ENCODE results near the gene GGCX.

GGCX gene

GRCh38 chr2:85541753-85542457 lies 19.4 kb downstream of the GGCX start:
- DNase-seq (ENCODE audit: low read depth): no peak

GRCh38 chr2:85541262-85541661 lies 20.0 kb downstream of the GGCX start:
- no peak for DNase-seq (ENCODE audit: low read depth)

- DNase-seq (ENCODE audit: low read depth): no peak
Measured at GRCh38 chr2:85540133-85540648, 21.1 kb downstream of the GGCX start.

GRCh38 chr2:85539361-85540132 lies 21.7 kb downstream of the GGCX start:
- peak; percentile 77 for DNase-seq (ENCODE audit: low read depth)

GRCh38 chr2:85538507-85539360 lies 22.6 kb downstream of the GGCX start, which contains the start of gene MAT2A:
MAT2A (plus strand) TSS chr2:85539168; CDS start chr2:85539288, 120 bp downstream.
- DNase-seq (ENCODE audit: low read depth): peak; percentile 85

- DNase-seq (ENCODE audit: low read depth): no peak
Measured at GRCh38 chr2:85537600-85538506, 23.4 kb downstream of the GGCX start.

GRCh38 chr2:85536479-85536878 lies 24.8 kb downstream of the GGCX start:
- no peak for DNase-seq (ENCODE audit: low read depth)

- DNase-seq (ENCODE audit: low read depth): no peak
Measured at GRCh38 chr2:85534881-85535280, 26.4 kb downstream of the GGCX start.

- DNase-seq (ENCODE audit: low read depth): no peak
Measured at GRCh38 chr2:85534099-85534498, 27.2 kb downstream of the GGCX start.

- DNase-seq (ENCODE audit: low read depth): no peak
Measured at GRCh38 chr2:85531589-85531988, 29.7 kb downstream of the GGCX start.

GRCh38 chr2:85529809-85530208 lies 31.5 kb downstream of the GGCX start:
- DNase-seq (ENCODE audit: low read depth): no peak

GRCh38 chr2:85528355-85528754 lies 32.9 kb downstream of the GGCX start:
- DNase-seq (ENCODE audit: low read depth): no peak

- no peak for DNase-seq (ENCODE audit: low read depth)
Measured at GRCh38 chr2:85527787-85528186, 33.5 kb downstream of the GGCX start.

- DNase-seq (ENCODE audit: low read depth): no peak
Measured at GRCh38 chr2:85525567-85525966, 35.7 kb downstream of the GGCX start.

GRCh38 chr2:85525029-85525428 lies 36.3 kb downstream of the GGCX start:
- no peak for DNase-seq (ENCODE audit: low read depth)

GRCh38 chr2:85524336-85524908 lies 36.9 kb downstream of the GGCX start:
- no peak for DNase-seq (ENCODE audit: low read depth)

- DNase-seq (ENCODE audit: low read depth): no peak
Measured at GRCh38 chr2:85523903-85524335, 37.4 kb downstream of the GGCX start.

- no peak for DNase-seq (ENCODE audit: low read depth)
Measured at GRCh38 chr2:85523062-85523902, 38.0 kb downstream of the GGCX start.

GRCh38 chr2:85522090-85522647 lies 39.1 kb downstream of the GGCX start:
- no peak for DNase-seq (ENCODE audit: low read depth)
